ENCODE data around the gene MAML3.

DNA sequence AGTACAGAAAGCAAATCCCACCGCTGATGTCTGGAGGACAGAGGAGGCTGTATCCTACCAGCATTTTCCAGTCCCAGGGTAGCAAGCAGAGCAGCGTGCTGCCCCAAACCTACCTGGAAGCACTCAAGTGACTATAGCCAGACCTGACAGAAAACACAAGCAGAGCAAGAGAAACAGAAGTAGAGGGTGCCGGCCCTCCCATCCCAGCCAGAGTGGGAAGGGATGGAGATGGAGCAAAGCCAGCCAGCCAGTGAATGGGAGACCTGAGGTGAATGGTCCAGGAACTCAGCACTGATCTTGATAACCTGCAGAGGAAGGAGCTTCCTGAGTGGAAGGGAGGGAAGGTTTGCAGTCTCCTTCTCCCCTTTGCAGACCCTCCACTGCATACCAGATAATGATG, 185.2 kb downstream of the MAML3 start:
- TF ChIP-seq CTCF (IDR thresholded peaks at IDR 0.05) (no peak), POLR2AphosphoS5 (IDR thresholded peaks at IDR 0.05) (no peak)

Measured in upper lobe of left lung (tissue), 4 donors.